Loucy (cell line): ENCODE measurements around the gene FGFR2.

Experiments used
- EZH2phosphoT487 ChIP-seq: fragments of 200-600 bp; IDR thresholded peaks from 2 replicates; pipeline ENCODE4 v1.6.1; 2018; ENCODE audit warnings: antibody characterized with exemption, mild to moderate bottlenecking, moderate library complexity, borderline replicate concordance
- TF ChIP-seq, protein P1 (sequence below): fragments of 200-600 bp; sonication (generic); conservative IDR thresholded peaks from 2 replicates; pipeline ENCODE4 v1.5.1; 2014; ENCODE audit warnings: mild to moderate bottlenecking, antibody characterized with exemption, low read length

DNA sequence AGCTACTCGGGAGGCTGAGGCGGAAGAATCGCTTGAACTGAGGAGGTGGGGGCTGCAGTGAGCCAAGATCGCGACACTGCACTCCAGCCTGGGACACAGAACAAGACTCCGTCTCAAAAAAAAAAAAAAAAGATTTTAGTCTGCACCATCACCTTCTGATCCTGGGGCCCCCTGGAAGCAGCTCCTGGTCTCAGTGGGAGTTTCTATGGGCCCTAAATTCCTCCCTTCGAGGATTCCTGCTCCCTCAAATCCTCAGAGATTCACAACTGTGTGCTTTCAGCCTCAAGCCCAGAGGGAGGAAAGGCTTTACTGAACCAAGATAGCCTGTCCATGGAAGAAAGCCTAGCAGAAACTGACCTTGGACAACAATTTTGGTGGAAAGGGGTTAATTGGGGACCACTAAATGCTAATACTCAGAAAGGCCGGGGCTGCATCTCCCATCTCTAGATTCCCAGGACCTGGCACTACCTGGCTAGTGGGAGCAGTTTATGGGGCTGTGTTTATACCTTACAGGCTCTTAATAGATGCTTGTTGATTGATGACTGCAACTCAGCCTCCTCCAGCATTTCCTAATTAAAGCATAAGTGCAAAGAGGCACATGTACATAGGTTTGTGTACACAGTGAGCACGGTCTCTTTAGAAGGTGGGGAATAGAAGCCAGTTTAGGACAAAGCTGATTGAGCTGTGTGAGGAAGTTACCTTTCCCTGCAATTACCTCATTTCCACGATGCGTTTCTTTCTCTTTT, 9.2 kb upstream of the FGFR2 start:
- TF ChIP-seq, protein P1, sequence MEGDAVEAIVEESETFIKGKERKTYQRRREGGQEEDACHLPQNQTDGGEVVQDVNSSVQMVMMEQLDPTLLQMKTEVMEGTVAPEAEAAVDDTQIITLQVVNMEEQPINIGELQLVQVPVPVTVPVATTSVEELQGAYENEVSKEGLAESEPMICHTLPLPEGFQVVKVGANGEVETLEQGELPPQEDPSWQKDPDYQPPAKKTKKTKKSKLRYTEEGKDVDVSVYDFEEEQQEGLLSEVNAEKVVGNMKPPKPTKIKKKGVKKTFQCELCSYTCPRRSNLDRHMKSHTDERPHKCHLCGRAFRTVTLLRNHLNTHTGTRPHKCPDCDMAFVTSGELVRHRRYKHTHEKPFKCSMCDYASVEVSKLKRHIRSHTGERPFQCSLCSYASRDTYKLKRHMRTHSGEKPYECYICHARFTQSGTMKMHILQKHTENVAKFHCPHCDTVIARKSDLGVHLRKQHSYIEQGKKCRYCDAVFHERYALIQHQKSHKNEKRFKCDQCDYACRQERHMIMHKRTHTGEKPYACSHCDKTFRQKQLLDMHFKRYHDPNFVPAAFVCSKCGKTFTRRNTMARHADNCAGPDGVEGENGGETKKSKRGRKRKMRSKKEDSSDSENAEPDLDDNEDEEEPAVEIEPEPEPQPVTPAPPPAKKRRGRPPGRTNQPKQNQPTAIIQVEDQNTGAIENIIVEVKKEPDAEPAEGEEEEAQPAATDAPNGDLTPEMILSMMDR = no peak
- TF ChIP-seq EZH2phosphoT487 = no peak
